H1 (cell line): ENCODE measurements around the gene C15orf39.

Experiments used
- CTCF ChIP-seq, 3 experiments: IDR thresholded peaks; 1 replicate in 2 of 3; 2 replicates in 1 of 3; pipeline versions ENCODE4 v1.5.1 to v1.6.1; 2011; ENCODE audit warnings: low read length in 3 of 3, mild to moderate bottlenecking in 3 of 3, inconsistent platforms in 2 of 3, low read depth in 1 of 3, moderate library complexity in 1 of 3; ENCODE audit not compliant: insufficient read depth in 1 of 3; ENCODE audit errors: control extremely low read depth in 1 of 3
- MAX ChIP-seq: IDR thresholded peaks from 2 replicates; pipeline ENCODE4 v1.6.1; 2012; ENCODE audit warnings: inconsistent platforms
- RAD21 ChIP-seq, 2 experiments: IDR thresholded peaks in 1 of 2; conservative IDR thresholded peaks in 1 of 2; 2 replicates each; pipeline ENCODE4 v1.6.1; 2011; ENCODE audit warnings: low read depth in 2 of 2, low read length in 2 of 2, improper control_type of control experiment in 1 of 2, inconsistent platforms in 1 of 2, mild to moderate bottlenecking in 1 of 2, moderate library complexity in 1 of 2
- TBP ChIP-seq: IDR thresholded peaks from 2 replicates; pipeline ENCODE4 v1.6.1; 2011; ENCODE audit warnings: low read depth, low read length, improper control_type of control experiment
- YY1 ChIP-seq: IDR thresholded peaks from 2 replicates; pipeline ENCODE4 v1.6.1; 2011; ENCODE audit warnings: low read depth, mild to moderate bottlenecking, low read length

GRCh38 chr15:75163150-75163564, 38.5 kb upstream of the C15orf39 start:
- TF ChIP-seq CTCF (IDR thresholded peaks at IDR 0.05; ENCODE audit: control extremely low read depth in 1 of 3, insufficient read depth in 1 of 3, low read depth in 1 of 3, low read length in 3 of 3) (no peak), RAD21 (IDR thresholded peaks at IDR 0.05 in 1 of 2, conservative IDR thresholded peaks at IDR 0.05 in 1 of 2; ENCODE audit: low read depth in 2 of 2, low read length in 2 of 2) (no peak), YY1 (no peak), MAX (no peak), TBP (no peak)
